GM18867 (cell line): ENCODE measurements around the gene DSG3.

Experiments used
- ATAC-seq: cut with Tn5 transposase; IDR thresholded peaks from one replicate; pipeline ENCODE4 v1.9.1; 2021; ENCODE audit warnings: mild to moderate bottlenecking, moderate library complexity; ENCODE audit not compliant: unreplicated experiment

The DSG3 gene, protein sequence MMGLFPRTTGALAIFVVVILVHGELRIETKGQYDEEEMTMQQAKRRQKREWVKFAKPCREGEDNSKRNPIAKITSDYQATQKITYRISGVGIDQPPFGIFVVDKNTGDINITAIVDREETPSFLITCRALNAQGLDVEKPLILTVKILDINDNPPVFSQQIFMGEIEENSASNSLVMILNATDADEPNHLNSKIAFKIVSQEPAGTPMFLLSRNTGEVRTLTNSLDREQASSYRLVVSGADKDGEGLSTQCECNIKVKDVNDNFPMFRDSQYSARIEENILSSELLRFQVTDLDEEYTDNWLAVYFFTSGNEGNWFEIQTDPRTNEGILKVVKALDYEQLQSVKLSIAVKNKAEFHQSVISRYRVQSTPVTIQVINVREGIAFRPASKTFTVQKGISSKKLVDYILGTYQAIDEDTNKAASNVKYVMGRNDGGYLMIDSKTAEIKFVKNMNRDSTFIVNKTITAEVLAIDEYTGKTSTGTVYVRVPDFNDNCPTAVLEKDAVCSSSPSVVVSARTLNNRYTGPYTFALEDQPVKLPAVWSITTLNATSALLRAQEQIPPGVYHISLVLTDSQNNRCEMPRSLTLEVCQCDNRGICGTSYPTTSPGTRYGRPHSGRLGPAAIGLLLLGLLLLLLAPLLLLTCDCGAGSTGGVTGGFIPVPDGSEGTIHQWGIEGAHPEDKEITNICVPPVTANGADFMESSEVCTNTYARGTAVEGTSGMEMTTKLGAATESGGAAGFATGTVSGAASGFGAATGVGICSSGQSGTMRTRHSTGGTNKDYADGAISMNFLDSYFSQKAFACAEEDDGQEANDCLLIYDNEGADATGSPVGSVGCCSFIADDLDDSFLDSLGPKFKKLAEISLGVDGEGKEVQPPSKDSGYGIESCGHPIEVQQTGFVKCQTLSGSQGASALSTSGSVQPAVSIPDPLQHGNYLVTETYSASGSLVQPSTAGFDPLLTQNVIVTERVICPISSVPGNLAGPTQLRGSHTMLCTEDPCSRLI

DNA sequence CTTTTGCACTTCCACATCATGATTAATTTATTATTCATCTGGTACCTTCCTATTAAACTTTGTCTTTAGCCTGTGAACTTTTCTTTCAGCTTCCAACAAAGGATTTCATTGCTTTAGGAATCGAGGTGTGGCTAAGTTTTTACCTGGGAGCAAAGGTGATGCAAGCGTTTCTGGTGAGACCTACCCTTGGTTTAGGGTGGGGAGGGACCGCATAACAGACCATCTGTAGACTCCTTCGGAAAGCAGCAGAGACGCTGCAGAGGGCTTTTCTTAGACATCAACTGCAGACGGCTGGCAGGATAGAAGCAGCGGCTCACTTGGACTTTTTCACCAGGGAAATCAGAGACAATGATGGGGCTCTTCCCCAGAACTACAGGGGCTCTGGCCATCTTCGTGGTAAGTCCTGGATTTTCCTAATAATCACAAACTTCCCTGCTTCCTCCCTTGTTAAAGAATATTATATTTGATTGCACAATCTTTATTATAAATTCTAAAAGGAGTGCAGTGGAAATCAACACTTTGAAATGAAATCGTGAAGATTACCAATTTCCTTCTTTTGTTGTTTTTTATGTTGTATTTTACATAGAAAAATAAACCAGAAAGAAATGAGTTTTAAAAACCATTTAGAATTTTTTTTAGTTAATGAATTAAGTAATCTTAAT is at the start of gene DSG3:
Gene DSG3, plus strand, starts transcription at position 212 of the 662 bp plus-strand sequence. Its CDS starts 137 bp downstream, at position 349.
- no peak for ATAC-seq

DNA sequence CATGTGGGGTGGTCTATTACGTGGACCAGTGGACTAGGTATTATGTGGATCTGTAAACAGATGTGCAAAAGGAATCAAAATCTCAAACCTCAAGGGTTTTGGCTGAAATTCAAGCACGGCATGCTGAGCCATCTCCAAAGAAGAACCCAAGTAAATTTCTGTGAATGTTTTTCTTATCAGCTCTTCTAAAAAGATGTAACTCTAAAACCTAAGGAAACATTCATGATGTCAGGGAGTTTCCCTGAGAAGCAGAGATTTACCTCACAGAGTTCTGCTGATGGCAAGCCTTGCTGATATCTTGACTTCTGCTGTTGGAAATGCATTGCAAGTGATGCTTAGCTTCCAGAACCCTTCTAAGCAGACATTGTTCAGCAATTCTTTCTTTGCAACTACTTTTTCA is 49.4 kb upstream of the DSG3 start:
- no peak for ATAC-seq

DNA sequence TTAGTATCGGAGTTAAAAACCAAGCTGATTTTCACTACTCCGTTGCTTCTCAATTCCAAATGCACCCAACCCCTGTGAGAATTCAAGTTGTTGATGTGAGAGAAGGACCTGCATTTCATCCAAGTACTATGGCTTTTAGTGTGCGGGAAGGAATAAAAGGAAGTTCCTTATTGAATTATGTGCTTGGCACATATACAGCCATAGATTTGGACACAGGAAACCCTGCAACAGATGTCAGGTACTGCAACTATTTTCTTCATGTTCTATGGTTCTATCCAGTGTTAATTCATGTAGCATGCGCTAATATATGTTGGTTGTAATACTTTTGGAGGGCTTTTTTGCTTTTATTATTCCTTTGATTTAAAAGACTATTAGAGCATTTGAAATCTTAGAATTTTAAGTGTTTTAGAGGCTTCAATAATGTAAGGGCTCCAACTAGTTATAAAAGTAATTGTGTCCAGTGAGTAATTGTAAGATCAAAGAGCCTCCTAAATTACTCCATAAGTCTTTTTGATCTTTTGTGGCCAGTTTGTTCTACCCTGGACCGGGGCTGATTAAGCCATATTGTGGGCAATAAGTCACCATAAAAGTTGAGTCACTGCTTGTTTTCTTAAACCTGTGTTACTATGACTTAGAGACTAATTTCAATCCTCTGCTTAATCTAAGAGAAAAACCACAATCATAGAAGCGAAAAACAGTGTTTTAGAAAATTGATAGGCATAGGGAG is 48.1 kb upstream of the DSG3 start:
- no peak for ATAC-seq

DNA sequence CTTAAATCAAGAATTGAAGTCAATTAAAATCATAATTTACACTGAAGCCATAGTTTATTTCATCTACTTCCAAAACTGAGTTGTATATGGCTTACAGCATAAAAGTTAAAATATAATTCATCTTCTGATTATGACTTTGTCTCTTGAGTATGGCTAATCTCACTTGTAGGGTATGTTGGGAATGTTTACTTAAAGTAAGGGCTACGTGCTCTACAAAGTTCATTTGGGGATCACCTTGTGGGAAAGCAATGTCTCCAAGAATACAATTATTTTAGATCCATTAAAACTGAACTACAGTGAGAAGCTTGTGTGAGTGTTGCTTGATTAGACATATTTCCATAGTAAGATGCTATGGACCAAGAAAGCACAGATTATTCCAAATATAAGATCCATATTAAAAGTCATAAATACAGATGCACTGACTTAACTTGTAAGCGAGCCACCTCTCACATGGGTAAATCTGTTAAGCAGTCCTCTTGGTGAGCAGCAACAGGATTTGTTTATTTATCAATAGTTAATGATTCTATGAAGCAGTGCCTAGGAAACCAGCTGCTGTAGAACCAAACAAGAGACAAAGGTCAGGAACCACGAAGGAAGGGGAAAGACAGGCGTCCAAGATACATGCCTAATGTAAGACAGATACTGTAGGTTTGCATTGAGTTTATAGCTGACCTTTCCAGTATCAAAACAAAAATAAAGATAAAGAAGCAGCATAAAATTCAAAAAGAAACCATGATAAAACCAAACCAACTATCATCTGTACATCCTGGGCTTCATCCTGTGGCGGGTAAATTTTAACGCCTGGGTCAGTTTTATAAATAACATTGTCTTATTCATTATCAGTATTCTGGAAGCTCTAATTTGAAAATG is 46.1 kb upstream of the DSG3 start:
- ATAC-seq, result no peak

DNA sequence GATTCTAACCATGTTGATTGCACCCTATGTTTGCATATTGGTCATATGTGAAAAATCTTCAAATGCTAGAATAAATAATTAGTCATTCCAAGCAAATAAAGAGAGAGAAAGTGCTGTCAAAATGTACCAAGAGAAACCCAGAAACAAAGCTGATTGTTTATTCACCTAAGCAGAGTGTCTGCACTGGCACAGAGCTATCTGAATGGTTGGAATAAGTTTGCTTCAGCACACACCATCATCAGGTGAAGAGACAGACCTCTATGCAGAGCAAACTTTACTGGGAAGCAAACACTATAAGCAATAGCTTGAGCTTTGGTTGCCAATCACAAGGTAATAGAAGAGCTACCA is 45.5 kb upstream of the DSG3 start:
- ATAC-seq, result no peak

DNA sequence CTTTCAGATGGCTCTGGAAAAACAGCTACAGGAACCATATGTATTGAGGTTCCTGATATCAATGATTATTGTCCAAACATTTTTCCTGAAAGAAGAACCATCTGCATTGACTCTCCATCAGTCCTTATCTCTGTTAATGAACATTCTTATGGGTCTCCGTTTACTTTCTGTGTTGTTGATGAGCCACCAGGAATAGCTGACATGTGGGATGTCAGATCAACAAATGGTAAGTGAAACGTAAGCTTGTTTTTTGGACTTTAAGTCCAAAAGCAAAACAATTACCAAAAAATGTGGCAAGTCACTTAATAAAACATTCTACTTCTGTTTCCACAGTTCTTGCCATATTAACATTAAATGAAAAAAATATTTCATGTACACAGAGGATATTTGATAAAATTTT is 44.1 kb upstream of the DSG3 start:
- no peak for ATAC-seq

DNA sequence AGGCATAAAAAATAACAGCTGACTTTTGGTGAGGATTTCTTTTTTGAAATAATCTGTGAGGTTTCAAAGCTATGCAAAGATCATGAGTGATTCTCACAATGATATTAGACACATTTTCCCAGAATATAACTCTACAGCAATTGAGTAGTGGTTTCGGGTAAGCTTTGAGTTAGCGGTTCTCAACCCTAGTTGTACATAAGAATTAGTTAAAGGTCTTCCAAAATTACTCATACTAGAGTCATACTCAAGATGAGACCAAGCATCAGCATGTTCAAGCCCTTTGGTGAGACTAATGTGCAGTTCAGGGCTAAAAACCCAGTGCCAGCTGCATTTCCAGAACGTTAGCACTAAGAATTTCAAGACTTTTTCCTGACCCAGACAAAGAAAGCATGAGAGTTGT is 39.9 kb upstream of the DSG3 start:
- peak; percentile 58 for ATAC-seq

DNA sequence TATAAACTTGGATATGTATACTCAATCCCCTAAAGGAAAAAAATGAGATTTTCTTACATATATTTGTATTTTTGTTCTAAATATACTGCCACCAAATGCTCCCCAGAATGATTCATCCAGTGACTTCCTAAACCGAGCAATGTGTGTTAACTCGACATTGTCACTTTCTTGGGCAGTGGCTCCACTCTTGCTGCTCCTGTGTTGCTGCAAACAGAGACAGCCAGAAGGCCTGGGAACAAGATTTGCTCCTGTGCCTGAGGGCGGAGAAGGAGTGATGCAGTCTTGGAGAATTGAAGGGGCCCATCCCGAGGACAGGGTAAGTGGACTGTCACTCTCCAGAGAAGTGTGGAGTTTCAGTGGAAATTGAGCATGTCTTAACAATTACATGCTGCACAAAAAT is 38.3 kb upstream of the DSG3 start:
- ATAC-seq, result no peak

DNA sequence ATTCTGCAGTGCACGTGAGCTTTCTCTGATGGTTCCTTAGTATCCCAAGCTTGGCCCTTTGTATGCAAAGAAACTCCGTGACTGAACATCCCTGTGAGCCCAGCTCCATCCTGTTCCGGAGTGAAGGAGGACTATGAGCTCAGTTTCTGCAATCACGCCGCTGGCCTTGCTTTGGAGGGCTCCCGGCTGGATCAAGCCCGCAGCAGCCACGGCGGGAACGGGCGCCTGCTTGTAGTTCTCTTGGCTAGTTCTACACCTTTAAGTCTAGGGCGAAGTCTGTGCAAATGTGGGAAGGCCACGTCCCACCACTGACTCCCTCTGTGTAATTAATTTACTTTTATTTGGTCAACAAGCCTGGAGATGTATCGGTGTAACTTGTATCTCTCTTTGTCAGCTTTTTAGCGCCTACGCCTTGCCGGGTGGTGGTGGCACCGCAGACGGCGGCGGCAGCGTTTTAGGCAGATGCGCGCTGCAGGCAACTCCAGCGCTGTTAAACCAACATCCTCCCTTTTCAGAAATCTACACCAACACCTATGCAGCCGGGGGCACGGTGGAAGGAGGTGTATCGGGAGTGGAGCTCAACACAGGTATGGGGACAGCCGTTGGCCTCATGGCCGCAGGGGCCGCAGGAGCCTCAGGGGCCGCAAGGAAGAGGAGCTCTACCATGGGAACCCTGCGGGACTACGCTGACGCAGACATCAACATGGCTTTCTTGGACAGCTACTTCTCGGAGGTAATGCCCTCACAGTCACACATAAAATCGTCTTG is 36.6 kb upstream of the DSG3 start:
- no peak for ATAC-seq

DNA sequence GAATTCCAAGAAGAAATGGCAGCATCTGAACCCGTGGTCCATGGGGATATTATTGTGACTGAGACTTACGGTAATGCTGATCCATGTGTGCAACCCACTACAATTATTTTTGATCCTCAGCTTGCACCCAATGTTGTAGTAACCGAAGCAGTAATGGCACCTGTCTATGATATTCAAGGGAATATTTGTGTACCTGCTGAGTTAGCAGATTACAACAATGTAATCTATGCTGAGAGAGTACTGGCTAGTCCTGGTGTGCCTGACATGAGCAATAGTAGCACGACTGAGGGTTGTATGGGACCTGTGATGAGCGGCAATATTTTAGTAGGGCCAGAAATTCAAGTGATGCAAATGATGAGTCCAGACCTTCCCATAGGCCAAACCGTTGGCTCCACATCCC is 34.4 kb upstream of the DSG3 start:
- no peak for ATAC-seq

DNA sequence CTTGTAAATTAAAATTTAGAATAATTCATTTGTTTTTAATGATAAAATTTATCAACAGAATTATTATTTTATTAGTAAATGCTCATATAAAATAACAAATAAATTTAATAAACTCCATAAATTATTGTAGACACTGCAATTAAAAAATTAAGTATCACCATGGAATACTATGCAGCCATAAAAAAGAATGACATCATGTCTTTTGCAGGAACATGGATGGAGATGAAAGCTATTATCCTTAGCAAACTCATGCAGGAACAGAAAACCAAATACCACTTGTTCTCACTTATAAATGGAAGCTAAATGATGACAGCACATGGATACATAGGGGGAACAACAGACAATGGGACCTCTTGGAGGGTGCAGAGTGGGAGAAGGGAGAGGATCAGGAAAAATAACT is 29.7 kb upstream of the DSG3 start:
- ATAC-seq, result no peak

DNA sequence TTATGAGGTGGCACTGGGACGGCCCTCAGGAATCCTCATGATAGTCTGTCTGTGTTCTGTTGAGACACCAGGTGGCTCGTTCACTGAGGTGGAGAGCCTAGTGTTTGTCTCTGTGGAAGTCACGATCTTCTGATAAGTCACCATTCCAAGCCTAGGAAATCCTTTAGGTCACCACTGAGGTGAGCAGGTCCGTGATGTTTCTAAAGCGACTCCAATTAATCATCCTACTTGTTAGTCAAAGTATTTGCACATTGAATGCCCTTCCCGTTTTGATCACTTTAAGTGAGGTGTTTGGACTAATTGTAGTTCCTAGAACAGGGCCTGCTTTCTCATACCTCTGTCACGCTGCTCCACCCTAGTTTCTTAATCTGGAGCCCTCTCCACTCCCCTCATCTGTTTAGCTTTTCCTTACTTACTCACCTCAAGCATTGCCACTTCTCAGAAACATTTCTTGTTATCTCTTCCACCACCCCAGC is 28.0 kb upstream of the DSG3 start:
- no peak for ATAC-seq

DNA sequence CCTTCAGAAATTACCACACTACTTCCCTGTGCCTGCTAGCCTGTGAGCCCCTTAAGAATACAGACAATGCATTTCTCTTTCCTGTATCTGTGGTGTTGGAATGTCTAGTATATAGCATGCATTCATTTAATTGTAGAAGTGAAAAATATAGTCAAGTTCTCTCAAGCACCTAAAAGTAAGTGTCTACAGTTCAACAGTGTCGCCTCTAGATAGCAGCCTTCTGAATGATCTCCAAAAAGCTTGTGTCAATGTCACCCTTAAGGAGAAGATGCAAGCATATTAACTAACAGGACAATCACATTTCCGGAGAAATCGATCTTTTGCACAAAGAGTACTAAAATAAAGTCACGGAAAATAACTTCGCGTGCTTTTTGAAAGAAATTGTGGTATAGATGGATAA is 27.5 kb upstream of the DSG3 start:
- no peak for ATAC-seq

DNA sequence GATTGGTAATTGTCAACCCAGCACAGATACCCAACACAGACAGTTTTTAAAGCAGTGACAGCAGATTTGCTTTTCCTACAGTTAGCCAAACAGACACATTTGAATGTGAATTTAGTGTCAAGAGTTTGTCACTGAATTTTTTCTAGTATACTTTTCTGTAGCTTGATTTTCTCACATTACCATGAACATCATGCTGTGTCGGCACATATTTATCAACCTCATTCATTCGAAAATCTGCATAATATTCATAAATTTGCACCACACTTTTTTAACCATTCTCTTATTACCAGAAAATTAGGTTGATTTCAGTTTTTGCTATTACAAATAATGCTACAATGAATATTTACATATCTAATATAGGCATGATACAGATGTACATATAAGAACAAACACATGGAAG is 27.0 kb upstream of the DSG3 start:
- no peak for ATAC-seq

DNA sequence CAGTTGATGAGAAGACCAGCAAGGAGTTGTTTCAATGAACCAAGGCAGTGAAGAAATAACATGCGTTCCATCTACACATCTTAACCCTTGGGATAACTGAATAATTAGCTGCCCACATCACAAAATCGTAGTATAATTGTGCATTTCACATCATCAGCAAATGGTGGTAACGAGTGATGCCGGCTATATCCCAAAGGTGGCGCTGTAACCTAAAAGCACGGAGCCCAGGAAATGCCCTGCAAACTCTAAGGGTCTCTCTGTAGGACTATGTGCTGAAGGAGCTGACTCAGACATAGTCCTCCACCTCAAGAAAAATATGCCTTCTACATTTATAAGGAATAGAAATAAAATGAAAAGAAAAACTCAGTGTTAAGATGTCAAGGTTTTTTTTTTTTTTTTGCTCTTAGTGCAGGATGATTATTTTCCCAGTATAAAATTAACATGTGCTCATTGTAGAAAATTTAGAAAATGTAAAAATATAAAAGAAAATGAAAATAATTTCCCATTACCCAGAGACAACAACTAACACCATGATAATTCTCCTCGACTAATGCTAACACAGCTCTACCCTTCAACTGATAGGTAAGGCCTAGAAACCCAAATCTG is 23.1 kb upstream of the DSG3 start:
- peak; percentile 71 for ATAC-seq

DNA sequence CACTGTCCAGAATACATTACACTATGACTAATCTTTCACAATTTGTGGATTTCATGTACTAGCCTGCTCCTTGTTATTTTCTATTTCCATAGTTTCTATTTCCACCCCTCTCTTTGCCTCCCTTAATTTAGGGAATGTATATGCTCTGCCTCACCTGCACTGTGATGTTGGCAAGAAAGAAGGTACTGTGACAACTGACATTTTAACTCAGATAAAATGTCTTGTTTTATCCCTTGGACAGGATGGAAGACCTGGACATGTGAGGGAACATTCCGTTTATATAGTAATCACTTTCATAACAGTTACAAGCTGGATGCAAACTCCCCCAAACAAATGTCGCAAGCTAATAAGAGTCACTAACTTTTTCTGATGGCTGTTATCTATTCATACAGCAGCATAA is 21.5 kb upstream of the DSG3 start:
- ATAC-seq, result no peak

DNA sequence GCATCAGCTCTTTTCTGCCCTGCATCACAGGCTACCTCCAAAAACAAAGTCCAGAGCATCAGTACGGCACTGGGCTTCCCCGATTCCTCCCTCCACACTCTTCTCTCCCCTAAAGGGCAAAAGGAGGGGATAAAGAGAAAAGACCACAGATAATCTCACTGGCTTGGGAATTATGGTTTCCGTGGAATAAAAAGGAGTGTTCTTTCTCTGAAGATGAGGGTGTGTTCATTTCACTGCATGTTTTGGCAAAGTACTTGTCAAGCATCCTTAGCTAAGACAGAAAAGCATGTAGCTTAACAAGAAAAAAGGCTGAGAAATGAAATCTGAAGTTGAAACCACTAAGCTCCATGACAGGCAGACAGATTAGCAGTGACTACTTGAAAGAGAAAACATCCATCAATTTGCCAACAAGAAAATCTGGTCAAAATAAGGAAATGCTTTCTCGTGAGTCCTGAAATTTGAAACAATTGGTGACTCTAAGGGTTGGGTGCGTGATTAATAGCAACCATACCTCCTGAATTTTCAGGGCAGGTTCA is 20.6 kb upstream of the DSG3 start:
- ATAC-seq, result no peak

DNA sequence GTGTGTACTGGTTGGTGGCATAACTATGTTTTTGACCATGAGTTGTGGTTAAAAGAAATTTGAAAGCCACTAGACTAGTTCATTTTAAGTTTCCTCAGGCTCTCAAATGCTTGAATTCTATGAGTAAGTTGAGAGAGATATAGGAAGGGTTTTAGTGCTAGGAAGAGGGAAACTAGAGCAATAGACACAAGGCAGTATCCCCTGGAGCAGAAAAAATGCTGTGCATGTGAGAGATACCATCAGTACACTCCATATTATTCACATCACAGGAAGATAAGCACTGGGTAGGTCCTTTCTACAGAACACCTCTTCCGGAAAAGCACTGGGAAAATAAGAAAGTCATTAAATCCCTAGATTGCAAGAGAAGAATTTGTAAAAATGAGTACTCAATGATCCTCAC is 19.3 kb upstream of the DSG3 start:
- no peak for ATAC-seq
